ENCODE results near the gene UQCC5.

Gene UQCC5

GRCh38 chr3:52530918-52531826 lies 5.2 kb upstream of the UQCC5 start:
- Histone ChIP-seq H3K9ac (no peak overlapping the region), H3K27me3 (ENCODE audit: control insufficient read depth, insufficient read depth, low read length) (no peaks in the 10 kb centered on the region), H3K27ac (no peak overlapping the region), H3K36me3 (ENCODE audit: control insufficient read depth, insufficient read depth, low read length) (no peaks in the 10 kb centered on the region), H3K4me2 (ENCODE audit: low read length) (no peak overlapping the region), H3K9me3 (ENCODE audit: control insufficient read depth, low read length) (no peaks in the 10 kb centered on the region), H3K4me3 (ENCODE audit: low read depth, low read length) (no peak overlapping the region), H2AFZ (no peak overlapping the region), H3K79me2 (no peaks in the 10 kb centered on the region), H3K4me1 (peaks cover 7% of the 10 kb centered on the region)
- no peak for TF ChIP-seq CTCF (IDR thresholded peaks at IDR 0.05)

DNA sequence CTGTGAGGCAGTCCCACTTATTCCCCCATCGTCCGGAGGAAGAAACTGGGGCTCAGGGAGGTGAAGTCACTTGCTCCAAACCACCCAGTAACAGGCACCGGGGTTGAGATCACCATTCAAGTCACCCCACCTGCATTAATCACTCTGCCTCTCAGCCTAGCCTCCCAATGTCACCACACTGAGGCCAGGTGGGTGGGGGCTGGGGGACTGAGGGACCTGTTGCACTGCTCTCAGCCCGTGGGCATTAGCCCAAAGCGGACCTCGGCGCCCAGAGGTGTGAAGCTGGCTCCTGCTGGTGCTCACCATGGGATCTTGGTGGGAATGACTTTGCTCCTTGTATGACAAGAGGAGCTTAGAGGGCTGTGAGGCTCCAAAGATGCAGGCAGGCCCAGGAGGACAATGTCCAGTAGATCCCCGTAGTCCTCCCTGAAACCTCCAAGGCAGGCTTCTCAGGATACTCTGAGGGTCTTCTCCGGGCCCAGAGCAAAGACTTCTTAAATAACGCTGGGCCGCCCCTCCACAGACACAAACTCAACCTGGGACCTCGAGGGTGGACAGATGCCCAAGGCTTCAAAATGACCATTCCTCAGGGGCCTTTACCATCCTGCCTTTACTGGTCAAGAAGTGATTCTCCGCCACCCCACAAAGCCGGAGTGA lies 4.4 kb upstream of the UQCC5 start:
- H3K4me3 ChIP-seq (ENCODE audit: low read depth, low read length), result no peak overlapping the region
- peaks cover 8% of the 10 kb centered on the region for H3K4me1 ChIP-seq

DNA sequence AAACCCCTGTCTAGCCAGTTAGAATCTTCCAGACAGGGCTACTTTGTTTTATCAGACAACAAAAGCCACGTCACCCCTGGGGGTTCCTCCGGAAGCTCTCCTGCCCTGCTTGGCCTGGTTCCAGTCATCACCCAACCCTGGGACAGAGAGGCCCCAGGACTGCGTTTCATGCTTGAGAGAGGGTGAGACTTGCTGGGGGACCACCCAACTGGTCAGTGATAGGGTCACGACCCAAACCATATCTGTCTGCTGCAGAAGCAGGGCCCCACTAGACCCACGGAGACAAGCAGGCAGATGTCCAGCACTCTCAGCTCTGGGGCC lies 3.9 kb upstream of the UQCC5 start:
- Histone ChIP-seq H3K4me1 (peaks cover 10% of the 10 kb centered on the region), H3K79me2 (no peaks in the 10 kb centered on the region), H3K36me3 (ENCODE audit: control insufficient read depth, insufficient read depth, low read length) (no peaks in the 10 kb centered on the region), H3K4me2 (ENCODE audit: low read length) (peak overlapping the region; percentile 74), H3K4me3 (ENCODE audit: low read depth, low read length) (peak overlapping the region; percentile 5), H3K9me3 (ENCODE audit: control insufficient read depth, low read length) (no peaks in the 10 kb centered on the region), H3K9ac (no peak overlapping the region), H2AFZ (no peak overlapping the region), H3K27ac (no peak overlapping the region), H3K27me3 (ENCODE audit: control insufficient read depth, insufficient read depth, low read length) (no peaks in the 10 kb centered on the region)
- TF ChIP-seq CTCF (IDR thresholded peaks at IDR 0.05), result no peak

More for the DNA sequence above, 4.4 kb upstream of the UQCC5 start:
- no peaks in the 10 kb centered on the region for H3K36me3 ChIP-seq (ENCODE audit: control insufficient read depth, insufficient read depth, low read length)
- no peaks in the 10 kb centered on the region for H3K27me3 ChIP-seq (ENCODE audit: control insufficient read depth, insufficient read depth, low read length)
- no peak overlapping the region for H2AFZ ChIP-seq
- no peaks in the 10 kb centered on the region for H3K79me2 ChIP-seq
- H3K4me2 ChIP-seq (ENCODE audit: low read length), result peak overlapping the region; percentile 74
- no peak overlapping the region for H3K27ac ChIP-seq
- no peak for TF ChIP-seq CTCF (IDR thresholded peaks at IDR 0.05)
- H3K9ac ChIP-seq, result no peak overlapping the region
- no peaks in the 10 kb centered on the region for H3K9me3 ChIP-seq (ENCODE audit: control insufficient read depth, low read length)

- Histone ChIP-seq H3K4me3 (ENCODE audit: low read depth, low read length) (peak overlapping the region; percentile 50), H3K27me3 (ENCODE audit: control insufficient read depth, insufficient read depth, low read length) (no peaks in the 10 kb centered on the region), H3K79me2 (peaks cover 5% of the 10 kb centered on the region), H3K9me3 (ENCODE audit: control insufficient read depth, low read length) (no peaks in the 10 kb centered on the region), H3K27ac (no peak overlapping the region), H2AFZ (peak overlapping the region; percentile 85), H3K36me3 (ENCODE audit: control insufficient read depth, insufficient read depth, low read length) (no peaks in the 10 kb centered on the region), H3K4me1 (peaks cover 16% of the 10 kb centered on the region), H3K4me2 (ENCODE audit: low read length) (peak overlapping the region; percentile 74), H3K9ac (no peak overlapping the region)
- no peak for TF ChIP-seq CTCF (IDR thresholded peaks at IDR 0.05)
Observed at GRCh38 chr3:52532838-52533622, 3.4 kb upstream of the UQCC5 start.
